Uterus (tissue), 2 donors: ENCODE measurements around the gene HARS1.

Experiments used
- POLR2A ChIP-seq, 2 donors: fragments of 450-650 bp; IDR thresholded peaks; one replicate each; pipeline ENCODE4 v1.6.1; 2016; ENCODE audit warnings: antibody characterized with exemption in 2 of 2, mild to moderate bottlenecking in 1 of 2, moderate library complexity in 1 of 2
- TF ChIP-seq, protein P1 (sequence below), 4 experiments: fragments of 200-600 bp in 2 of 4; fragments of 450-650 bp in 2 of 4; sonication (generic) in 2 of 4; IDR thresholded peaks; one replicate each; pipeline ENCODE4 v1.5.1; 2016 to 2019; ENCODE audit warnings: antibody characterized with exemption in 4 of 4, mild to moderate bottlenecking in 2 of 4, moderate library complexity in 1 of 4

DNA sequence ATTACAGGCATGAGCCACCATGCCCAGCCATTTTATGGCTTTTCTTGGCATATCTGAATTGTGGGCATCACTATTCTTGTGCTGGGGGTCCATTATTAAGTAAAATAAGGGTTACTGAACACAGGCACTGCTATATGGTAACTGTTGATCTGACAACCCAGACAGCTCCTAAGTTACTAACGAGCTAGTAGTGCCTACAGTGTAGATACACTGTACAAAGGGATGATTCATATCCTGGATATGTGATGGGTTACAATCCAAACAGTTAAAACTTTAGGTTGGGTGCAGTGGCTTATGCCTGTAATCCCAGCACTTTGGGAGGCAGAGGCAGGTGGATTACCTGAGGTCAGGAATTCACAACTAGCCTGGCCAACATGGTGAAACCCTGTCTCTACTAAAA, 62.5 kb downstream of the HARS1 start:
- TF ChIP-seq, protein P1, sequence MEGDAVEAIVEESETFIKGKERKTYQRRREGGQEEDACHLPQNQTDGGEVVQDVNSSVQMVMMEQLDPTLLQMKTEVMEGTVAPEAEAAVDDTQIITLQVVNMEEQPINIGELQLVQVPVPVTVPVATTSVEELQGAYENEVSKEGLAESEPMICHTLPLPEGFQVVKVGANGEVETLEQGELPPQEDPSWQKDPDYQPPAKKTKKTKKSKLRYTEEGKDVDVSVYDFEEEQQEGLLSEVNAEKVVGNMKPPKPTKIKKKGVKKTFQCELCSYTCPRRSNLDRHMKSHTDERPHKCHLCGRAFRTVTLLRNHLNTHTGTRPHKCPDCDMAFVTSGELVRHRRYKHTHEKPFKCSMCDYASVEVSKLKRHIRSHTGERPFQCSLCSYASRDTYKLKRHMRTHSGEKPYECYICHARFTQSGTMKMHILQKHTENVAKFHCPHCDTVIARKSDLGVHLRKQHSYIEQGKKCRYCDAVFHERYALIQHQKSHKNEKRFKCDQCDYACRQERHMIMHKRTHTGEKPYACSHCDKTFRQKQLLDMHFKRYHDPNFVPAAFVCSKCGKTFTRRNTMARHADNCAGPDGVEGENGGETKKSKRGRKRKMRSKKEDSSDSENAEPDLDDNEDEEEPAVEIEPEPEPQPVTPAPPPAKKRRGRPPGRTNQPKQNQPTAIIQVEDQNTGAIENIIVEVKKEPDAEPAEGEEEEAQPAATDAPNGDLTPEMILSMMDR (IDR thresholded peaks at IDR 0.05) = no peak
- no peak for TF ChIP-seq POLR2A (IDR thresholded peaks at IDR 0.05)
